ENCODE measurements around the gene ARID1A.

ARID1A gene

DNA sequence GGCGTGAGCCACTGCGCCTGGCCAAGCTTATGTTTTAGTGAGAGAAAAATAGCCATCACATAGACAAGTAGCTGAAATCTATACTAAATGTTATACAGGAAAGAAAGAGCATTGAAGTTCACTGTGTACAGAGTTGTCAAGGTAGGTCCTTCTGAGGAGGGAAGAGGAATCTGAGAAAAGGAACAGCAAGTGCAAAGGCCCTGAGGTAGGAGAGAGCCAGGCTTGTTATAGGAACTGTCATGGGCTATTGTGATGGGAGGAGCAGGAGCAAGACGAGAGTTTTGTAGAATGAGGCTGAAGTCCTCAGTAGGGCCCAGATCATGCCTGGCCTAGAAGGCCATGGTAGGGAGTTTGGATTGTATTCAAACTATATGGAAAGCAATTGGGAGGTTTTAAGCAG lies 135.2 kb downstream of the ARID1A start:
- TF ChIP-seq NFIC (IDR thresholded peaks at IDR 0.05) (no peak), RAD21 (IDR thresholded peaks at IDR 0.05; ENCODE audit: low read depth) (no peak), USF1 (IDR thresholded peaks at IDR 0.05) (no peak), CEBPB (IDR thresholded peaks at IDR 0.05) (no peak), TAF1 (IDR thresholded peaks at IDR 0.05; ENCODE audit: low read depth) (no peak), EP300 (IDR thresholded peaks at IDR 0.05; ENCODE audit: borderline replicate concordance) (no peak), YY1 (IDR thresholded peaks at IDR 0.05; ENCODE audit: low read depth) (no peak), TCF12 (IDR thresholded peaks at IDR 0.05; ENCODE audit: low read depth) (no peak), ZBTB7A (IDR thresholded peaks at IDR 0.05; ENCODE audit: low read depth) (no peak), MAX (IDR thresholded peaks at IDR 0.05) (no peak), EGR1 (IDR thresholded peaks at IDR 0.05) (no peak), TEAD4 (IDR thresholded peaks at IDR 0.05) (no peak), REST (IDR thresholded peaks at IDR 0.05; ENCODE audit: low read depth) (no peak)

Data from Ishikawa (cell line).